IMR-90 (cell line): ENCODE measurements around the gene MPP7. TPM values are rescaled to one million over a fixed set of nuclear protein-coding genes. Genes with fewer than 3 reads are reported as not detected.

Experiments used
- ATAC-seq: fragments of 200-7000 bp; cut with Tn5 transposase; 2 replicates; pipeline ENCODE4 v1.9.1; 2020; ENCODE audit warnings: low read depth, mild to moderate bottlenecking, moderate library complexity
- BruUV-seq: library from RNA; stranded (reverse); fragments of 400-500 nt; replicated peaks from 2 replicates; lab custom pipeline; 2021; lab: Mats Ljungman, UMichigan
- CTCF ChIA-PET: fragments of 300-600 bp; formaldehyde crosslinking; extraction: SDS; loops from one replicate; lab custom pipeline; 2021; ENCODE audit warnings: antibody characterized with exemption; lab: Yijun Ruan, JAX
- POLR2A ChIA-PET: fragments of 300-600 bp; sonication (Branson Sonifier 250); formaldehyde crosslinking; loops from one replicate; lab custom pipeline; 2022; ENCODE audit warnings: antibody characterized with exemption; ENCODE audit not compliant: unreplicated experiment; lab: Charles Lee
- DNase-seq: peaks from one replicate; pipeline ENCODE4 v3.0.0; 2013
- H2AFZ ChIP-seq: replicated peaks from 2 replicates; pipeline ENCODE3; 2013; ENCODE audit warnings: low read length, mild to moderate bottlenecking; ENCODE audit not compliant: poor library complexity
- H2AK5ac ChIP-seq: 2 replicates; pipeline ENCODE4 v1.6.1; 2013; ENCODE audit warnings: low read depth, low read length, inconsistent platforms
- H2AK9ac ChIP-seq: replicated peaks from 2 replicates; pipeline ENCODE3; 2013; ENCODE audit warnings: mild to moderate bottlenecking, low read depth, low read length, moderate library complexity; ENCODE audit not compliant: poor library complexity
- H2BK120ac ChIP-seq: 2 replicates; pipeline ENCODE4 v1.6.1; 2013; ENCODE audit warnings: low read depth, low read length, inconsistent platforms
- H2BK15ac ChIP-seq: 3 replicates; pipeline ENCODE4 v1.6.1; 2013; ENCODE audit warnings: low read depth, low read length, inconsistent platforms
- H2BK20ac ChIP-seq: 2 replicates; pipeline ENCODE4 v1.6.1; 2013; ENCODE audit warnings: low read depth, mild to moderate bottlenecking, inconsistent platforms, low read length, moderate library complexity
- H2BK5ac ChIP-seq: 2 replicates; pipeline ENCODE4 v1.6.1; 2013; ENCODE audit warnings: mild to moderate bottlenecking, low read depth, low read length, inconsistent platforms; ENCODE audit not compliant: poor library complexity, severe bottlenecking
- H3K14ac ChIP-seq: replicated peaks from 2 replicates; pipeline ENCODE4 v1.6.1; 2013; ENCODE audit warnings: low read depth, low read length, inconsistent platforms
- H3K18ac ChIP-seq: 2 replicates; pipeline ENCODE4 v1.6.1; 2013; ENCODE audit warnings: low read depth, low read length, control low read depth
- H3K23ac ChIP-seq: 2 replicates; pipeline ENCODE4 v1.6.1; 2013; ENCODE audit warnings: low read depth, low read length, inconsistent platforms
- H3K27ac ChIP-seq: 2 replicates; pipeline ENCODE4 v1.5.1; 2013; ENCODE audit warnings: mild to moderate bottlenecking, control low read depth, low read length; ENCODE audit not compliant: insufficient read depth
- H3K27me3 ChIP-seq: 2 replicates; pipeline ENCODE4 v1.6.1; 2013; ENCODE audit warnings: low read length; ENCODE audit not compliant: control insufficient read depth, insufficient read depth
- H3K36me3 ChIP-seq: 2 replicates; pipeline ENCODE4 v1.6.1; 2013; ENCODE audit warnings: low read length, mixed read lengths; ENCODE audit not compliant: control insufficient read depth, insufficient read depth
- H3K4ac ChIP-seq: 2 replicates; pipeline ENCODE4 v1.6.1; 2013; ENCODE audit warnings: low read depth, low read length, inconsistent platforms
- H3K4me1 ChIP-seq: 2 replicates; pipeline ENCODE4 v1.6.1; 2013; ENCODE audit warnings: low read length, mixed read lengths; ENCODE audit not compliant: control insufficient read depth, insufficient read depth
- H3K4me2 ChIP-seq: 2 replicates; pipeline ENCODE4 v1.6.1; 2013; ENCODE audit warnings: low read depth, mild to moderate bottlenecking, control low read depth, low read length, moderate library complexity
- H3K4me3 ChIP-seq: 2 replicates; pipeline ENCODE4 v1.5.1; 2013; ENCODE audit warnings: low read depth, mild to moderate bottlenecking, control low read depth, low read length, moderate library complexity; ENCODE audit not compliant: insufficient read depth
- H3K56ac ChIP-seq: 2 replicates; pipeline ENCODE4 v1.6.1; 2013; ENCODE audit warnings: low read length, inconsistent platforms; ENCODE audit not compliant: insufficient read depth; ENCODE audit errors: extremely low read depth
- H3K79me1 ChIP-seq, 2 experiments: 2 replicates each; pipeline ENCODE4 v1.6.1; 2013; ENCODE audit warnings: low read length in 2 of 2, inconsistent platforms in 1 of 2, low read depth in 1 of 2
- H3K9ac ChIP-seq: 2 replicates; pipeline ENCODE4 v1.6.1; 2013; ENCODE audit warnings: low read depth, low read length, control low read depth
- H3K9me1 ChIP-seq: 2 replicates; pipeline ENCODE4 v1.6.1; 2013; ENCODE audit warnings: low read length, inconsistent platforms; ENCODE audit not compliant: insufficient read depth
- H3K9me3 ChIP-seq: 2 replicates; pipeline ENCODE4 v1.6.1; 2013; ENCODE audit warnings: low read length; ENCODE audit not compliant: control insufficient read depth, insufficient read depth
- H4K20me1 ChIP-seq: 2 replicates; pipeline ENCODE4 v1.6.1; 2013; ENCODE audit warnings: low read length, inconsistent platforms; ENCODE audit not compliant: insufficient read depth
- H4K5ac ChIP-seq: 2 replicates; pipeline ENCODE4 v1.6.1; 2013; ENCODE audit warnings: mild to moderate bottlenecking, low read depth, low read length, control low read depth
- H4K8ac ChIP-seq, 2 experiments: 2 replicates each; pipeline ENCODE4 v1.6.1; 2013; ENCODE audit warnings: low read depth in 2 of 2, low read length in 2 of 2, control low read depth in 1 of 2, inconsistent platforms in 1 of 2
- H4K91ac ChIP-seq: 2 replicates; pipeline ENCODE4 v1.6.1; 2013; ENCODE audit warnings: low read depth, low read length, inconsistent platforms; ENCODE audit not compliant: insufficient read depth
- BHLHE40 ChIP-seq: fragments of 150-350 bp; IDR thresholded peaks from 2 replicates; pipeline ENCODE4 v1.6.1; 2016; ENCODE audit warnings: mild to moderate bottlenecking, low read depth, low read length
- CEBPB ChIP-seq: IDR thresholded peaks from 2 replicates; pipeline ENCODE4 v1.6.1; 2012; ENCODE audit warnings: low read depth, low read length, improper control_type of control experiment
- FOS ChIP-seq: fragments of 150-350 bp; IDR thresholded peaks from 2 replicates; pipeline ENCODE4 v1.6.1; 2016; ENCODE audit warnings: low read depth, low read length
- MAFK ChIP-seq: IDR thresholded peaks from 2 replicates; pipeline ENCODE4 v1.6.1; 2012; ENCODE audit warnings: low read depth, low read length, improper control_type of control experiment
- MAZ ChIP-seq: IDR thresholded peaks from 2 replicates; pipeline ENCODE4 v1.6.1; 2012; ENCODE audit warnings: low read depth, mild to moderate bottlenecking, low read length, improper control_type of control experiment, moderate library complexity, borderline replicate concordance
- MXI1 ChIP-seq: IDR thresholded peaks from 2 replicates; pipeline ENCODE4 v1.6.1; 2012; ENCODE audit warnings: low read depth, mild to moderate bottlenecking, low read length, moderate library complexity, borderline replicate concordance
- POLR2A ChIP-seq: IDR thresholded peaks from 2 replicates; pipeline ENCODE4 v1.6.1; 2012; ENCODE audit warnings: mild to moderate bottlenecking, low read depth, low read length
- RAD21 ChIP-seq: IDR thresholded peaks from 2 replicates; pipeline ENCODE4 v1.6.1; 2012; ENCODE audit warnings: low read length, improper control_type of control experiment
- RCOR1 ChIP-seq: IDR thresholded peaks from 2 replicates; pipeline ENCODE4 v1.6.1; 2012; ENCODE audit warnings: mild to moderate bottlenecking, low read length, improper control_type of control experiment; ENCODE audit not compliant: insufficient replicate concordance
- RFX5 ChIP-seq: IDR thresholded peaks from 2 replicates; pipeline ENCODE4 v1.8.0; 2012; ENCODE audit warnings: low read depth, mild to moderate bottlenecking, low read length, moderate library complexity
- SMC3 ChIP-seq: fragments of 150-350 bp; IDR thresholded peaks from 2 replicates; pipeline ENCODE4 v1.6.1; 2016; ENCODE audit warnings: low read depth, mild to moderate bottlenecking, antibody characterized with exemption, low read length, moderate library complexity
- WGBS, 2 experiments: methylation state at CpG; one replicate each; pipeline versions ENCODE4 v1.1.5 to v1.1.7; 2013; ENCODE audit warnings: missing lambda C conversion rate in 2 of 2; ENCODE audit not compliant: insufficient read length in 1 of 2; ENCODE audit errors: extremely low coverage in 2 of 2; 5-methylcytosine and 5-hydroxymethylcytosine counted together
- dilution Hi-C: fragments of 300-500 bp; cut with HindIII; formaldehyde crosslinking; loops from one replicate; pipeline ENCODE4 v1.14.3; 2018; ENCODE audit warnings: low sequenced_read_pairs; ENCODE audit not compliant: unreplicated experiment
- in situ Hi-C: fragments of 300-500 bp; cut with MboI; formaldehyde crosslinking; loops from 3 replicates; pipeline ENCODE4 v1.14.3; 2019; ENCODE audit warnings: low sequenced_read_pairs, inconsistent platforms, mixed read lengths
- intact Hi-C: fragments of 100-400 bp; cut with micrococcal nuclease; formaldehyde crosslinking; loops from 2 replicates; pipeline ENCODE4 v1.10.0; 2022
- polyA plus RNA-seq, 3 experiments: library from polyadenylated mRNA; depleted of rRNA; stranded (reverse); fragments of >200 nt; gene quantifications; 2 replicates each; pipeline ENCODE4 v1.2.3, GENCODE V29; 2012; ENCODE audit warnings: low replicate concordance in 1 of 3
- total RNA-seq: library from RNA; depleted of rRNA; stranded (reverse); fragments of >200 nt; gene quantifications from 2 replicates; pipeline ENCODE4 v1.2.3, GENCODE V29; 2012
- TF ChIP-seq, protein P1 (sequence below): fragments of 150-350 bp; IDR thresholded peaks from 2 replicates; pipeline ENCODE4 v1.6.1; 2017; ENCODE audit warnings: mild to moderate bottlenecking, antibody characterized with exemption, low read length, low read depth
- TF ChIP-seq, protein P2 (sequence below): fragments of 150-350 bp; IDR thresholded peaks from 2 replicates; pipeline ENCODE4 v1.6.1; 2016; ENCODE audit warnings: low read depth, mild to moderate bottlenecking, low read length, moderate library complexity, borderline replicate concordance
- TF ChIP-seq, protein P3 (sequence below): conservative IDR thresholded peaks from 2 replicates; pipeline ENCODE4 v1.5.1; 2012; ENCODE audit warnings: mild to moderate bottlenecking, low read depth, low read length, improper control_type of control experiment

Gene MPP7
- total and polyA plus RNA-seq, 2 of the 4 experiments (the other 2 are of a cell fraction): 0.39 to 1.4 TPM

DNA sequence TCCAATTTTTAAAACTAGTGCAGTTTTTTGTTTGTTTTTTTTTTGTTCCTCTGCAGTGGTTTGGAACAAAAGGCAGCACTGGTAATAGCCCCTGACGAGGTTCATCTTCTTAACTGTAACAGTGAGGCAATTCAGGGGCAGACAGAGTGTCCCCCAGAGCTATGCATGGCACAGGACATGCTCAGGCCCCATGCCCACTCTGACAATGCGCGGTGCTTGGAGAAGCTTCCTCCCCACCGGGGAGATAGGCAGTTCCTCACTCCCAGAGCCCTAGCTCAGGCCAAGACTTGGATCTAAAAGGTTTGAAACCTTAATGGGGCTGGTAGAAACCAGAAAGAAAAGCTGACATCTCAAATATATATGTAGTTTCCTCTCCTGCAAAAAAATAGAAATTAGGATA lies 17.9 kb upstream of the MPP7 start:
- Histone ChIP-seq H3K79me1 (no peaks in the 10 kb centered on the region), H3K9ac (no peak overlapping the region), H2BK5ac (no peak overlapping the region), H3K9me1 (no peaks in the 10 kb centered on the region), H3K9me3 (no peaks in the 10 kb centered on the region), H3K4ac (no peak overlapping the region), H4K91ac (no peak overlapping the region), H3K36me3 (no peaks in the 10 kb centered on the region), H3K4me1 (no peaks in the 10 kb centered on the region), H4K8ac (no peak overlapping the region), H3K27me3 (peaks cover 12% of the 10 kb centered on the region), H2AFZ (no peak overlapping the region), H3K56ac (no peak overlapping the region), H2BK20ac (no peak overlapping the region), H4K5ac (no peak overlapping the region), H2BK120ac (no peak overlapping the region), H2AK9ac (no peak overlapping the region), H3K18ac (no peak overlapping the region), H2AK5ac (no peak overlapping the region), H3K4me3 (no peak overlapping the region), H3K23ac (no peak overlapping the region), H4K20me1 (no peaks in the 10 kb centered on the region), H3K14ac (no peak overlapping the region), H2BK15ac (no peak overlapping the region), H3K27ac (no peak overlapping the region), H3K4me2 (no peak overlapping the region)
- 20% methylated on average over 1 of the region's 4 CpGs; no CpG with 5 or more reads in 1 of the 2 experiments for WGBS, 2 experiments
- dilution Hi-C loops (no loop called here), in situ Hi-C loops (no loop called here), intact Hi-C loops (no loop called here)
- ATAC-seq: no peak
- POLR2A ChIA-PET: no interaction called here
- CTCF ChIA-PET: no interaction called here
- TF ChIP-seq, protein P1, sequence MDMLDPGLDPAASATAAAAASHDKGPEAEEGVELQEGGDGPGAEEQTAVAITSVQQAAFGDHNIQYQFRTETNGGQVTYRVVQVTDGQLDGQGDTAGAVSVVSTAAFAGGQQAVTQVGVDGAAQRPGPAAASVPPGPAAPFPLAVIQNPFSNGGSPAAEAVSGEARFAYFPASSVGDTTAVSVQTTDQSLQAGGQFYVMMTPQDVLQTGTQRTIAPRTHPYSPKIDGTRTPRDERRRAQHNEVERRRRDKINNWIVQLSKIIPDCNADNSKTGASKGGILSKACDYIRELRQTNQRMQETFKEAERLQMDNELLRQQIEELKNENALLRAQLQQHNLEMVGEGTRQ: no peak
- no peak for TF ChIP-seq POLR2A
- no peak for TF ChIP-seq RCOR1
- no peak for TF ChIP-seq SMC3
- TF ChIP-seq, protein P2, sequence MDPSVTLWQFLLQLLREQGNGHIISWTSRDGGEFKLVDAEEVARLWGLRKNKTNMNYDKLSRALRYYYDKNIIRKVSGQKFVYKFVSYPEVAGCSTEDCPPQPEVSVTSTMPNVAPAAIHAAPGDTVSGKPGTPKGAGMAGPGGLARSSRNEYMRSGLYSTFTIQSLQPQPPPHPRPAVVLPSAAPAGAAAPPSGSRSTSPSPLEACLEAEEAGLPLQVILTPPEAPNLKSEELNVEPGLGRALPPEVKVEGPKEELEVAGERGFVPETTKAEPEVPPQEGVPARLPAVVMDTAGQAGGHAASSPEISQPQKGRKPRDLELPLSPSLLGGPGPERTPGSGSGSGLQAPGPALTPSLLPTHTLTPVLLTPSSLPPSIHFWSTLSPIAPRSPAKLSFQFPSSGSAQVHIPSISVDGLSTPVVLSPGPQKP: no peak
- TF ChIP-seq RAD21: no peak
- TF ChIP-seq MAFK: no peak
- TF ChIP-seq, protein P3, sequence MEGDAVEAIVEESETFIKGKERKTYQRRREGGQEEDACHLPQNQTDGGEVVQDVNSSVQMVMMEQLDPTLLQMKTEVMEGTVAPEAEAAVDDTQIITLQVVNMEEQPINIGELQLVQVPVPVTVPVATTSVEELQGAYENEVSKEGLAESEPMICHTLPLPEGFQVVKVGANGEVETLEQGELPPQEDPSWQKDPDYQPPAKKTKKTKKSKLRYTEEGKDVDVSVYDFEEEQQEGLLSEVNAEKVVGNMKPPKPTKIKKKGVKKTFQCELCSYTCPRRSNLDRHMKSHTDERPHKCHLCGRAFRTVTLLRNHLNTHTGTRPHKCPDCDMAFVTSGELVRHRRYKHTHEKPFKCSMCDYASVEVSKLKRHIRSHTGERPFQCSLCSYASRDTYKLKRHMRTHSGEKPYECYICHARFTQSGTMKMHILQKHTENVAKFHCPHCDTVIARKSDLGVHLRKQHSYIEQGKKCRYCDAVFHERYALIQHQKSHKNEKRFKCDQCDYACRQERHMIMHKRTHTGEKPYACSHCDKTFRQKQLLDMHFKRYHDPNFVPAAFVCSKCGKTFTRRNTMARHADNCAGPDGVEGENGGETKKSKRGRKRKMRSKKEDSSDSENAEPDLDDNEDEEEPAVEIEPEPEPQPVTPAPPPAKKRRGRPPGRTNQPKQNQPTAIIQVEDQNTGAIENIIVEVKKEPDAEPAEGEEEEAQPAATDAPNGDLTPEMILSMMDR: no peak
- TF ChIP-seq RFX5: no peak
- no peak for TF ChIP-seq FOS
- no peak for TF ChIP-seq BHLHE40
- TF ChIP-seq MAZ: no peak
- TF ChIP-seq MXI1: no peak
- TF ChIP-seq CEBPB: no peak
- BruUV-seq: no TSS peak
- no peak for DNase-seq
